CD4-positive, alpha-beta T cell treated with Interleukin-15 for 4 hours (primary cell): ENCODE data around the gene LGI4.
A peak's percentile ranks its signal among the peaks of the same experiment; 100 is the strongest.
"Not testable (repeated sequence)": the region's sequence is repeated elsewhere in the genome, so short reads cannot be mapped to it uniquely, and the experiment has no call there.

Experiments
- DNase-seq: peaks from one replicate; pipeline ENCODE4 v3.0.0-alpha.2; 2020; ENCODE audit warnings: low spot score

Gene LGI4

GRCh38 chr19:35141837-35142605, 7.2 kb upstream of the LGI4 start:
- DNase-seq = peak; percentile 28

DNA sequence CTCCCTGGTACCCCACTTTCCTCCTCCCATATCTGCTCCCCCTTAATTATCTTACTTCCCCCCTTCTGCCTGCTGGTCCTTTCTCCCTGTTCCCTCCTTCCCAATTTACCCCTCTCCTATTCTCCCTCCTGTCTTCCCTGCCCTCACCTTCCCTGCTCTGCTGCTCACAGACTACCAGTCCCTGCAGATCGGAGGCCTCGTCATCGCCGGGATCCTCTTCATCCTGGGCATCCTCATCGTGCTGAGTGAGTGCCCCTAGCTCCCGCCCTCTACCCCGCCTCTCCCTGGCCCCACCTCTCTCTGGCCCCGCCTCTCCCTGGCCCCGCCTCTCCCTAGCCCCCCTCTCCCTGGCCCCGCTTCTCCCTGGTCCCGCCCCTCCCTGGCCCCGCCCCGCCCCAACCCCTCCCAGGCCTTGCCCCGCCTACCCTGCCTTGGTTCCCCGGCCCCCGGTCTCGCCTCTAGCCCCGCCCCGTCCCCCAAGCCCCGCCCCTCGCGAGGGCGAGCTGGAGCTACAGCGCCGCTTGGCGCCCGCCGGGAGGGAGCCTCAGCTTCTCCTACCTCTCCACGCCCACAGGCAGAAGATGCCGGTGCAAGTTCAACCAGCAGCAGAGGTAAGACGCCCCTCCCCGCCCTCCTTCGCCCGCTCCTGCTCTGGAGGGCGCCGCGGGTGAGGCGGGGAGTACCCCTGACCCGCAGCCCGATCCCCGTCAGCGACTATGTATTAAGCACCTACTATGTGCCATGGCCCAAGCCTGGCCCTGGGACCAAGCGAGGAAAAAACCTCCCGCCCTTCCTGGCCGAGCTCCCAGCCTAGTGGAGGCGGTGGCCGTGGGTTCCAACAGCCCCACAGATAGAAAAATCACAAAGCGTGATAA, 6.3 kb upstream of the LGI4 start:
- peak; percentile 96 for DNase-seq

GRCh38 chr19:35140207-35140961, 5.5 kb upstream of the LGI4 start:
- DNase-seq = no peak

- no peak for DNase-seq
Observed at GRCh38 chr19:35138305-35138892, 3.5 kb upstream of the LGI4 start, which contains the start of gene FXYD1. Gene FXYD1, plus strand, starts transcription at chr19:35138824. Its CDS starts 1,256 bp downstream, at chr19:35140080.

DNA sequence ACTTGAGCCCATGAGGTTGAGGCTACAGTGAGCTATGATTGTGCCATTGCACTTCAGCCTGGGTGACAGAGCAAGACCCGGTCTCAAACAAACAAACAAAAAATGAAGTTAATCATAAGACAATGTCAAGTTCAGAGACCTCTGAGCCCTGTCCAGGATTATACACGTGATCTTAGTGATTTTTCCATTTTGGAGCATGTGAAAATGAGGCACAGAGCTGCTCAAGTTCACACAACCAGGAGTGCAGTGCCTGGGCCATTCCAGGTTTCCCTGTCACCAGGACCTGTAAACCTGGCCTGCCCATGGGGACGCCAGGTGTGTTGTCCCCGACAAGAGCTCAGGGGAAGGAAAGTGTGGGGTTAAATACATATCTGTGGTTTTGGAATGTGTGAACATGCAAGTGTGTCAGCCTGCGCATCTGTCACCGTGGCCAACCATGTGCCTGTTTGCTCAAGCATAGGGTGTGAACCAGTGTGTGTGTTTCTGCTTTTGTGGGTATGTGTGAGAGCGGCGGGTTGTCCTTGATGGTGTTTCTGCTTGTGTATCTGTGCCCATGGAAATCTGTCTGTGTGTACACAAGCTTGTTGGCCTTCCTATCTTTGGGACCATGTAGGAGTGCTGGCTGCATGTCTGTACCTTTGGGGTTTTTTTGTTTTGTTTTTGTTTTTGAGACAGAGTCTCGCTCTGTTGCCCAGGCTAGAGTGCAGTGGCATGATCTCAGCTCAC, 2.3 kb upstream of the LGI4 start:
- DNase-seq = no peak

GRCh38 chr19:35136231-35136630, 1.4 kb upstream of the LGI4 start:
- no peak for DNase-seq

DNA sequence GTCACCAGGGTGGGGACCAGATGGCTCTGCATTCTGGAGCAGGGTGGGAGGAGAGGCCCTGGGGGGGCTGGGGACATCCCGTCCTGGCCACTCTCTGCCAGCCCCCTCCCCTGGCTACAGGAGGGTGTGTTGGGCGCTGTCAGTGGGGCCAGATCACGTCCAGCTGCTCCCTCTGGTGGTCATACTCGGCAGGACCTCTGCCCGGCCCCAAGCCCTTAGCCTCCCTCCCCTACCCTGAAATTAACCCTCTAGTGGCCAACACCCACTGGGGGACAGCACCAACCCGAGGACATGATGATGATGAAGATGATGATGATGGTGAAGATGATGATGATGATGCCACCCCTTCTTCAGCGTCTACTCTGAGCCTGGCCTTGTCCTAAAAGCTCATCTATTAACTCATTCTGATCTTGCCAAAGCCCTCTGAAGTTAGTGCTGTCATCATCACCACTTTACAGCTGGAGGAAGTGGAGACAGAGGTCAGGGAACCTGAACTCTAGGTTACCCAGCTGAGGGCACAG, 590 bp upstream of the LGI4 start:
- peak; percentile 60 for DNase-seq

GRCh38 chr19:35133826-35134225, 1.0 kb downstream of the LGI4 start:
- DNase-seq = no peak

DNA sequence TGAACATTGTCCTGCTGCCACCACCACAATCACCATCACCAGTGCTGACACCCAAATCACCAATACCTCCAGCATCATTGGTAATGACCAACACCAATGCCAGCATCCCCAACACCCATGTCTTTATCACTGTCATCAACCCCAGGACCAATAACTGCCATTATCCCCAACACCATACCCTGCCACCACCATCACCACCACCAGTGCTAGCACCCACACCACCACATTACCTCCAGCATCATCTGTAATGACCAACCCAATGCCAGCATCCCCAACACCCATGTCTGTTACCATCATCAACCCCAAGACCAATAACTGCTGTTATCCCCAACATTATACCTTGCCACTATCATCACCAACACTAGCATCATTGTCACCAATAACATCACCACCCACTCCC, 2.6 kb downstream of the LGI4 start:
- DNase-seq = no peak

- no peak for DNase-seq
Observed at GRCh38 chr19:35130761-35131720, 3.8 kb downstream of the LGI4 start.

GRCh38 chr19:35129724-35130274, 5.1 kb downstream of the LGI4 start:
- DNase-seq = not testable (repeated sequence)

DNA sequence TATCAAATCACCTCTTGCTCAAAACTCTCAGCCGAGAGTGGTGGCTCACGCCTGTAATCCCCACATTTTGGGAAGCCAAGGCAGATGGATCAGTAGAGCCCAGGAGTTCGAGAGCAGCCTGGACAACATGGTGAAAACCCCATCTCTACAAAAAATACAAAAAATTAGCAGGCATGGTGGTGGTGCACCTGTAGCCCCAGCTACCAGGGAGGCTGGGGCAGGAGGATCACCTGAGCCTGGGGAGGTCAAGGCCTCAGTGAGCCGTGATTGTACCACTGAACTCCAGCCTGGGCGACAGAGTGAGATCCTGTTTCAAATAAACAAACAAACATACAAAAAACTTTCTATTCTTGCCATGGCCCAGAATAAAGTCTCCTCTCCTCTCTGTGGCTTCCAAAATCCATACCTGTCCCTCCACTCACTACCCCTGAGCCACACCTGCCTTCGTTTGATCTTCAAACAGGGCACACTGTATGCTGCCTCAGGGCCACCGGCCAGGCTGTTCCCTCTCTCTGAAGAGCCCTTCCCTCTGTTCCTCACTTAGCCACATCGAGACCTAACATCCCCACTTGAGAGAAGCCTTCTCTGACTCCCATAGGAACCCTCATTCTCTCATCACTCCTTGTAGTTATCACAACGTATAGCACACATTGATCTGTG, 6.3 kb downstream of the LGI4 start:
- DNase-seq = no peak

GRCh38 chr19:35127871-35128270, 7.0 kb downstream of the LGI4 start:
- DNase-seq = no peak

DNA sequence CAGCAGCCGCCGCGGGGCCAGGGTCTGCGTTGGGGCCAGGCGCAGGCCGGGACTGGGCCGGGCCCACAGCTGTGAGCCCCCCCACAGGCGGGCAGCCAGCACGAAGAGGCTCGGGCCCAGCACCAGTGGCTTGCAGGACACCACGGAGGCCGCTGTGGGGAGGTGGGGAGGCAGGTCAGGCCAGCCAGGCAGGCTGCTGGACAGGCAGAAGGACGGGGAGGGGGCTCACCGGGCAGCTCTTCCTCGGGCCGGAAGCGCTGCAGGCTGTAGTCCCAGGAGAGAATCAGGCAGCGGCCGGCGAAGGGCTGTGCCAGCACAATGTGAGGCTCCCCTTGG, 8.3 kb downstream of the LGI4 start:
- DNase-seq = no peak

DNA sequence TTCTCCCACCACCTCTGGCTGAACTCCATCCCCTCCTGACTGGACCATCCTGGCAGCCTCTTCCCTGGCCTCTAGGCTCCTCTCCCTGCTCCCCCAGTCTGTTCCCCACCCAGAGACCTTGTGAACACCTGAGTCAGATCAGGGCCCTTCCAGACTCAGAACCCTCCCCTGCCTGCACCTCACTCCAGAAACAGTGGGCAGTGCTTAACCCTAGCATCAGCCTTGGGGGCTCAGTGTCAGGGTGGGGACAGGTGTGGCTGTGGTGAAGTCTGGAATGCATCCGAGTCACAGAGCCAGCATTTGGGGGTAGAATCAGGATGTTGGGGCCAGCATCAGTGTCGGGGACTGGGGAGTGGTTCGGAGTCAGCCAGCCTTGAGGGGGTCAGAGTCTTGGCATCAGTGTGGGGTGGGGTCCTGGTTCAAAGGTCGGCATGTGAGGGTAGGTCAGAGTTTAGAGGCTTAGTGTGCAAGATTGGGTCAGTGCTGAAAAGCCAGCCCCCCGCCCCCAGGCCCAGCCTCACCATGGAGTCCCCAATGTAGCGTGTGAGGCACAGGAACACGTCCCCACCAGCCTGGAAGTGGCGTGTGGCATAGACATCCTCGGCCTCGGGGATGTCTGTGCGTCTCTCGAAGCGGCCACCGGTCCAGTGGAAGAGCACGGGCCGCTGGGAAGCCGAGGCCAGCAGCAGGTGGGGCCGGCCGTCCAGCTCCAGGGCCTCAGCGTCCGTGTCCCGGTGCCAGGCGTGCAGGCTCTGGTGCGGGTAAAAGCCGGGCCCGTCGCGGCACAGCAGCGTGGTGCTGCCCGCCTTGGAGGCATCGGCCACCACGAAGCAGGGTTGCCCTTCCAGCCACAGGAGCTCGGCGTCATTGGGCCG, 8.9 kb downstream of the LGI4 start:
- no peak for DNase-seq

DNA sequence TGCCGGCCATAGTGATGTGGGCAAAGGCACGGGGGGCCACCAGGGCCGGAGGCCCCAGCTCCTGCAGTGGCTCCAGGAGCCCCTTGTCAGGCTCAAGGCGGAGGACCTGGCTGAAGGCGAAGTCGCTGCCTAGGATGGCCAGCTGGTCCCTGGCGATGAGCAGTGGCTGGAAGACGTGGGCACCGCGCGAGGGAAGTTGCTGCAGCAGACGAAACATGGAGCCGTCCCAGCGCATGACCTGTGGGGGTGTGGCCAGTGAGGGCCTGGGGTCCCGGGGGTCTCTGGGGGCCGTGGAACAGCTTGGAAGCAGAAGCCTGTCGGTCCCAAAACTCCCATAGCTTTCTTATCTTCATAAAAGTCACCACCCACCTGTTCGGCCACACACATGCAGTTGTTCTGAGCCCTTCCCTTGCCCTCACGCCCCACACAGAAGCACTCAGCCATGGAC, 9.6 kb downstream of the LGI4 start:
- DNase-seq = no peak

DNA sequence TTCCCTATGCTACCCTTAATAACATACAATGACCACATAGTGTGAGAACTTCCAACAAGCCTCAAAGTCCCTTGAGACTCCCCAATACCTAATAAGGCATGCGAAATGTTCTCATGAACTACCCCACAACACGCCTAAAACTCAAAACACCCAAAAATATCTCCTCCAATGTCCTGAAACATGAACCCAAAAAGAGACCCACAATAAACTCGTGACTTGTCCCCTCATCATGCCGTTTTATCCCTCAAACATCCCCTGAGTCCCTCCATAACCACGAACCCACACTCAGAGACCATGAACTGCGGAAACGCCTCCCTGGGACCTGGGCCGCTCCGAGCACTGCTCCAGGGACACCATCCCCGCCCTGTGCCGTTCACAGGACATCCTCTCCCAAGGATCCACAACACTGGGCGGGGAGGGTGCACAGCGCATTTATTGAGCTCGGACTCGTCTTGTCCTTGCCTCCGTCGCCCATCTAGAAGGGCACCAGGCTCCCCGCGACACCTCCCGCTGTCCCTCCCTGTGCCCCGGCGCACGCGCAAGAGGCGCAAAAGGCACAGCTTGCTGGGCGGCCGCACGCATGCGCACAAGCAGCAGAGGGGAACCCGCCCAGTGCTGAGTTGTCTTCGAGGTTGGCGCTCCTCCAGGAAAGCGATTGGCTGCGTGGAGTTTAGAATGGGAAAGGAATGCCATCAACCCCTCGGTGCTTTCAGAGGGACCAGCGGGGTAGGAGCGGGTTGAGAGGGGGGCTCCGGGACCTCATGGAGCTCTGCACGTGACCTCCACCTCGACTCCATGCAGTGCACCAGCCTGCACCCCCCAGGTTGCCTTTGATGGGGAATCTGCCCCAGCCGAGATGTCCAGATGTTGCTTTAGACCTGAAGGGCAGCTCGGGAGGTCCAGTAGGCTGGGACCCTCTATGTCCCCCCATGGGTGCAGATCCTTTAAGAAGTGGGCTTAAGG, 10.5 kb downstream of the LGI4 start:
- DNase-seq = peak; percentile 90
